A549 treated with AZD2906 at 1 μM for 4 hours (cell line): ENCODE data around the gene MRI1. TPM values are rescaled to one million over a fixed set of nuclear protein-coding genes. Genes with fewer than 3 reads are reported as not detected.

Experiments used
- total RNA-seq: library from RNA; stranded (reverse); fragments of 200-300 nt; extraction: Qiagen RNA extraction; gene quantifications from 5 replicates; pipeline ENCODE4 v1.2.3, GENCODE V29; 2022

Gene MRI1
- 8.9 to 13.3 TPM (median 12.2 TPM) in 5 replicates for total RNA-seq

GRCh38 chr19:13764101-13764807 lies at the start of gene MRI1:
MRI1 (plus strand) TSS chr19:13764522; CDS start chr19:13764589, 67 bp downstream.

GRCh38 chr19:13774217-13775191 lies 10.2 kb downstream of the MRI1 start, which contains the start of gene C19orf53:
C19orf53 (plus strand) TSS chr19:13774456; CDS start chr19:13774478, 22 bp downstream.

GRCh38 chr19:13794757-13795589 lies 30.7 kb downstream of the MRI1 start, which contains the start of gene ZSWIM4:
ZSWIM4 (plus strand) TSS chr19:13795443; CDS start chr19:13795649, 206 bp downstream.

Other genes with a start within 250 kb of the MRI1 start
- 132 to 208 TPM (median 201 TPM) in 5 replicates for gene C19orf53, start 9.9 kb downstream of the MRI1 start, total RNA-seq
- gene ZSWIM4, start 30.9 kb downstream of the MRI1 start, total RNA-seq, result 2.4 to 3.6 TPM (median 3.5 TPM) in 5 replicates
- gene NANOS3, start 112.6 kb downstream of the MRI1 start, total RNA-seq, result 2.1 to 3.6 TPM (median 2.8 TPM) in 5 replicates
- gene BRME1, start 141.6 kb downstream of the MRI1 start, total RNA-seq, result 0.34 to 0.57 TPM (median 0.46 TPM) in 4 of 5 replicates, not detected in the other
- gene CC2D1A, start 141.7 kb downstream of the MRI1 start, total RNA-seq, result 7.7 to 9.5 TPM (median 9.3 TPM) in 5 replicates
- 0.65 to 1.6 TPM (median 1.4 TPM) in 5 replicates for gene PODNL1, start 173.9 kb downstream of the MRI1 start, total RNA-seq
- gene DCAF15, start 188.0 kb downstream of the MRI1 start, total RNA-seq, result 14.7 to 24.0 TPM (median 20.5 TPM) in 5 replicates
- gene RFX1, start 241.8 kb downstream of the MRI1 start, total RNA-seq, result 3.2 to 5.4 TPM (median 4.8 TPM) in 5 replicates